ENCODE data around the gene RBMS2.

DNA sequence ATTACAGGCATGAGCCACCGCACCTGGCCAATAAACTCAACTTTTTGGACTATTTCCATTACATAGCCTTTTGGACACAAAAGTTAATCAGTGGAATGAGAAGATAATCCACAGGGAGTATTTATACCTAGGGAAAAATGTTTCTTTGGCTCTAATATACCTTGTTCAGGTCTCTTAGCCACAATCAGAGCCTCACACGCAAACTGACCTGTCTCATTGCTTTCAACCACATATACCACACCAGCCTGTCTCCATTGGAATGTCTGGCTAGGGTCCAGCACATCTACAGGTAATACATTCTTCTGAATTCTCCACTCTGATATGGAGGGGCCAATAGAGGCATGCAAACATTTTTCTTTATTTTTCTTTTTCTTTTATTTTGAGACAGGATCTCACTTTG, 3.8 kb upstream of the RBMS2 start:
- TF ChIP-seq, protein P1, sequence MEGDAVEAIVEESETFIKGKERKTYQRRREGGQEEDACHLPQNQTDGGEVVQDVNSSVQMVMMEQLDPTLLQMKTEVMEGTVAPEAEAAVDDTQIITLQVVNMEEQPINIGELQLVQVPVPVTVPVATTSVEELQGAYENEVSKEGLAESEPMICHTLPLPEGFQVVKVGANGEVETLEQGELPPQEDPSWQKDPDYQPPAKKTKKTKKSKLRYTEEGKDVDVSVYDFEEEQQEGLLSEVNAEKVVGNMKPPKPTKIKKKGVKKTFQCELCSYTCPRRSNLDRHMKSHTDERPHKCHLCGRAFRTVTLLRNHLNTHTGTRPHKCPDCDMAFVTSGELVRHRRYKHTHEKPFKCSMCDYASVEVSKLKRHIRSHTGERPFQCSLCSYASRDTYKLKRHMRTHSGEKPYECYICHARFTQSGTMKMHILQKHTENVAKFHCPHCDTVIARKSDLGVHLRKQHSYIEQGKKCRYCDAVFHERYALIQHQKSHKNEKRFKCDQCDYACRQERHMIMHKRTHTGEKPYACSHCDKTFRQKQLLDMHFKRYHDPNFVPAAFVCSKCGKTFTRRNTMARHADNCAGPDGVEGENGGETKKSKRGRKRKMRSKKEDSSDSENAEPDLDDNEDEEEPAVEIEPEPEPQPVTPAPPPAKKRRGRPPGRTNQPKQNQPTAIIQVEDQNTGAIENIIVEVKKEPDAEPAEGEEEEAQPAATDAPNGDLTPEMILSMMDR (IDR thresholded peaks at IDR 0.05 in 2 of 3, conservative IDR thresholded peaks at IDR 0.05 in 1 of 3; ENCODE audit: control insufficient read depth in 2 of 3, extremely low read depth in 1 of 3, insufficient read depth in 1 of 3, low read depth in 3 of 3, low read length in 3 of 3) = no peak
- TF ChIP-seq POLR2AphosphoS5 (IDR thresholded peaks at IDR 0.05; ENCODE audit: low read length) = no peak
- TF ChIP-seq, protein P2, sequence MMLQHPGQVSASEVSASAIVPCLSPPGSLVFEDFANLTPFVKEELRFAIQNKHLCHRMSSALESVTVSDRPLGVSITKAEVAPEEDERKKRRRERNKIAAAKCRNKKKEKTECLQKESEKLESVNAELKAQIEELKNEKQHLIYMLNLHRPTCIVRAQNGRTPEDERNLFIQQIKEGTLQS (IDR thresholded peaks at IDR 0.05; ENCODE audit: borderline replicate concordance, extremely low read depth, low read depth, low read length) = no peak
- TF ChIP-seq SRF (IDR thresholded peaks at IDR 0.05; ENCODE audit: low read depth in 2 of 2, low read length in 2 of 2) = no peak
- no peak for TF ChIP-seq POLR2A (IDR thresholded peaks at IDR 0.05; ENCODE audit: low read depth, low read length)
- TF ChIP-seq KAT2A (conservative IDR thresholded peaks at IDR 0.05; ENCODE audit: control insufficient read depth, low read depth, low read length) = no peak
- TF ChIP-seq, protein P3, sequence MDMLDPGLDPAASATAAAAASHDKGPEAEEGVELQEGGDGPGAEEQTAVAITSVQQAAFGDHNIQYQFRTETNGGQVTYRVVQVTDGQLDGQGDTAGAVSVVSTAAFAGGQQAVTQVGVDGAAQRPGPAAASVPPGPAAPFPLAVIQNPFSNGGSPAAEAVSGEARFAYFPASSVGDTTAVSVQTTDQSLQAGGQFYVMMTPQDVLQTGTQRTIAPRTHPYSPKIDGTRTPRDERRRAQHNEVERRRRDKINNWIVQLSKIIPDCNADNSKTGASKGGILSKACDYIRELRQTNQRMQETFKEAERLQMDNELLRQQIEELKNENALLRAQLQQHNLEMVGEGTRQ (IDR thresholded peaks at IDR 0.05; ENCODE audit: borderline replicate concordance, low read depth, low read length) = no peak
- TF ChIP-seq BRCA1 (IDR thresholded peaks at IDR 0.05; ENCODE audit: low read depth, low read length) = no peak
- TF ChIP-seq NRF1 (conservative IDR thresholded peaks at IDR 0.05; ENCODE audit: low read depth, low read length) = no peak
